Tibial artery (tissue), 4 donors: ENCODE results near the gene LTB.

Source experiments
- DNase-seq, 2 donors: peaks; one replicate each; pipeline ENCODE4 v3.0.0-alpha.2; 2019
- H3K27ac ChIP-seq, 2 donors: fragments of 200-600 bp; sonication (generic) in 1 of 2; 1 replicate in 1 of 2; 2 replicates in 1 of 2; pipeline ENCODE4 v1.5.1; 2018 to 2019; ENCODE audit warnings: mild to moderate bottlenecking in 1 of 2
- H3K27me3 ChIP-seq, 2 donors: fragments of 200-600 bp; sonication (generic) in 1 of 2; one replicate each; pipeline versions ENCODE4 v1.5.1 to v1.6.0; 2016 to 2019
- H3K36me3 ChIP-seq, 3 donors: fragments of 200-600 bp; sonication (generic) in 2 of 3; one replicate each; pipeline ENCODE4 v1.5.1; 2016 to 2019; ENCODE audit warnings: mild to moderate bottlenecking in 2 of 3
- H3K4me1 ChIP-seq, 4 donors: fragments of 200-600 bp; sonication (generic) in 2 of 4; 1 replicate in 3 of 4; 2 replicates in 1 of 4; pipeline ENCODE4 v1.5.1; 2016 to 2019
- H3K4me3 ChIP-seq, 2 donors: fragments of 200-600 bp; sonication (generic) in 1 of 2; 1 replicate in 1 of 2; 2 replicates in 1 of 2; pipeline ENCODE4 v1.5.1; 2018 to 2019; ENCODE audit warnings: mild to moderate bottlenecking in 2 of 2
- H3K9me3 ChIP-seq, 3 donors: fragments of 200-600 bp; sonication (generic) in 1 of 3; one replicate each; pipeline ENCODE4 v1.5.1; 2016 to 2019
- intact Hi-C: fragments of 100-400 bp; cut with DNase I; formaldehyde crosslinking; loops from one replicate; pipeline ENCODE4 v1.15.0; 2023; ENCODE audit warnings: low total_unique reads
- TF ChIP-seq, protein P1 (sequence below), 2 experiments: fragments of 200-600 bp in 1 of 2; fragments of 450-650 bp in 1 of 2; IDR thresholded peaks; one replicate each; pipeline ENCODE4 v1.5.1; 2017 to 2019; ENCODE audit warnings: antibody characterized with exemption in 2 of 2, mild to moderate bottlenecking in 1 of 2, moderate library complexity in 1 of 2

The LTB gene

DNA sequence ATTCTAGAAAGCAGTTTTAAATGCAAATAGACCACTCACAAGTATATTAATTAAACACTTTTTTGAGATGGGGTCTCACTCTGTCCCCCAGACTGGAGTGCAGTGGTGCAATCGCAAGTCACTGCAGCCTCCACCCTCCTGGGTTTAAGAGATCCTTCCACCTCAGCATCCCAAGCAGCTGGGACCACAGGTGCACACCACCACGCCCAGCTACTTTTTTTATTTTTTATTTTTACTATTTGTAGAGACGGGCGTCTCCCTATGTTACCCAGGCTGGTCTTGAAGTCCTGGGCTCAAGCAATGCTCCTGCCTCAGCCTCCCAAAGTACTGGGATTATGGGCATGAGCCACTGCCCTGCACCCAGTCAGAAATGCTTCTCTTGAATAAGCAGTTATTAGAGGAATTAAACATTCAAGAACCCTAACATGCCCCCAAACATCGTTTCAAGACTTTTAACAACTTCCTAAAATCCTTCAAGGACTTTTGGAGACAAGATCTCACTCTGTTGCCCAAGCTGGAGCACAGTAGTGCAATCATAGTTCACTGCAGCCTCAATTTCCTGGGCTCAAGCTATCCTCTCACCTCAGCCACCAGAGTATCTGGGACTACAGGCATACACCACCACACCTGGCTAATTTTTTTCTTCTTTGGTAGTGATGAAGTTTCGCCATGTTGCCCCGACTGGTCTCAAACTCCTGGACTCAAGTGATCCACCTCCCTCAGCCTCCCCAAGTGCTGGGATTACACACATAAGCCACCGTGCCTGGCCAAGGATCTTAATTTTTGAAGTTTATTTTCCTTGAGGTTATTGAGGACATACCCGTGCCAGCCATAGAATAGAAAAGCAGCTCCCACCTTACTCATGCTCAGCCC, 50.2 kb downstream of the LTB start:
- TF ChIP-seq, protein P1, sequence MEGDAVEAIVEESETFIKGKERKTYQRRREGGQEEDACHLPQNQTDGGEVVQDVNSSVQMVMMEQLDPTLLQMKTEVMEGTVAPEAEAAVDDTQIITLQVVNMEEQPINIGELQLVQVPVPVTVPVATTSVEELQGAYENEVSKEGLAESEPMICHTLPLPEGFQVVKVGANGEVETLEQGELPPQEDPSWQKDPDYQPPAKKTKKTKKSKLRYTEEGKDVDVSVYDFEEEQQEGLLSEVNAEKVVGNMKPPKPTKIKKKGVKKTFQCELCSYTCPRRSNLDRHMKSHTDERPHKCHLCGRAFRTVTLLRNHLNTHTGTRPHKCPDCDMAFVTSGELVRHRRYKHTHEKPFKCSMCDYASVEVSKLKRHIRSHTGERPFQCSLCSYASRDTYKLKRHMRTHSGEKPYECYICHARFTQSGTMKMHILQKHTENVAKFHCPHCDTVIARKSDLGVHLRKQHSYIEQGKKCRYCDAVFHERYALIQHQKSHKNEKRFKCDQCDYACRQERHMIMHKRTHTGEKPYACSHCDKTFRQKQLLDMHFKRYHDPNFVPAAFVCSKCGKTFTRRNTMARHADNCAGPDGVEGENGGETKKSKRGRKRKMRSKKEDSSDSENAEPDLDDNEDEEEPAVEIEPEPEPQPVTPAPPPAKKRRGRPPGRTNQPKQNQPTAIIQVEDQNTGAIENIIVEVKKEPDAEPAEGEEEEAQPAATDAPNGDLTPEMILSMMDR (IDR thresholded peaks at IDR 0.05): no peak
- H3K27ac ChIP-seq: no peak overlapping the region
- H3K4me3 ChIP-seq: no peak overlapping the region
- no peak for DNase-seq
- no peaks in the 10 kb centered on the region for H3K9me3 ChIP-seq
- H3K36me3 ChIP-seq: peaks cover 63 to 78% (median 77%) of the 10 kb centered on the region in 3 donors
- intact Hi-C loops: no loop called here
- no peaks in the 10 kb centered on the region for H3K27me3 ChIP-seq
- H3K4me1 ChIP-seq: no peaks in the 10 kb centered on the region

GRCh38 chr6:31531162-31531561, 51.1 kb downstream of the LTB start:
- no peaks in the 10 kb centered on the region for H3K4me1 ChIP-seq
- H3K27ac ChIP-seq: no peak overlapping the region
- H3K36me3 ChIP-seq: peaks cover 54 to 70% (median 69%) of the 10 kb centered on the region in 3 donors
- no peaks in the 10 kb centered on the region for H3K9me3 ChIP-seq
- no peak for DNase-seq
- no peak overlapping the region for H3K4me3 ChIP-seq
- H3K27me3 ChIP-seq: no peaks in the 10 kb centered on the region
- TF ChIP-seq, protein P1 (IDR thresholded peaks at IDR 0.05): no peak
- intact Hi-C loops: no loop called here

DNA sequence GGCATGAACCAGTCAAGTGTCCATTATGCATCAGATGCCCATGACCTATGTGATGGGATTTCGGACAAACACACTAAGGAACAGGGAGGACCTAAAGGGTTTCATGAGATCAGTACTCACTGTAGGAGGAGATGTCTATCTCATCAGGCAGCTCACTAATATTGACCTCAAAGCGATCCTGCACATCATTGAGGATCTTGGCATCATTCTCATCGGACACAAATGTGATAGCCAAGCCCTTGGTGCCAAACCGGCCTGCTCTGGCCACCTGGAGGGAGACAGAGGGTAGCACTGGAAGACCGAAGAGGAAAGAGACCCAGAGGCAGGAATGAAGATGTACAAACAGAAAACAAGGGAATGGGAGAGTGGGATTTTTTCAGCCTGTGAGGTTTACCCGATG, 51.6 kb downstream of the LTB start:
- intact Hi-C loops: no loop called here
- Histone ChIP-seq H3K36me3 (peaks cover 49 to 65% (median 64%) of the 10 kb centered on the region in 3 donors), H3K9me3 (no peaks in the 10 kb centered on the region), H3K27ac (no peak overlapping the region), H3K4me3 (no peak overlapping the region), H3K27me3 (no peaks in the 10 kb centered on the region), H3K4me1 (no peaks in the 10 kb centered on the region)
- DNase-seq: no peak
- TF ChIP-seq, protein P1 (IDR thresholded peaks at IDR 0.05): no peak
